Mesenchymal stem cell (in vitro differentiated cells and primary cell): ENCODE measurements around the gene ASIC2.
A peak's percentile ranks its signal among the peaks of the same experiment; 100 is the strongest.

Experiments used
- DNase-seq: peaks from one replicate; pipeline ENCODE4 v3.0.0-alpha.2; 2013
- H2AFZ ChIP-seq: one replicate; pipeline ENCODE4 v1.6.1; 2013; ENCODE audit warnings: low read depth, mild to moderate bottlenecking, control low read depth, inconsistent platforms, low read length, moderate library complexity
- H2AK5ac ChIP-seq: 2 replicates; pipeline ENCODE4 v1.6.1; 2013; ENCODE audit warnings: low read length, moderate library complexity, mild to moderate bottlenecking, inconsistent platforms; ENCODE audit not compliant: severe bottlenecking
- H2BK120ac ChIP-seq: one replicate; pipeline ENCODE4 v1.6.1; 2013; ENCODE audit warnings: low read depth, mild to moderate bottlenecking, inconsistent platforms, low read length, moderate library complexity
- H2BK12ac ChIP-seq, 2 experiments: one replicate each; pipeline ENCODE4 v1.6.1; 2013; ENCODE audit warnings: inconsistent platforms in 2 of 2, low read length in 2 of 2, mild to moderate bottlenecking in 2 of 2, moderate library complexity in 2 of 2, control low read depth in 1 of 2
- H2BK15ac ChIP-seq: one replicate; pipeline ENCODE4 v1.6.1; 2013; ENCODE audit warnings: mild to moderate bottlenecking, low read depth, inconsistent platforms; ENCODE audit not compliant: poor library complexity, severe bottlenecking
- H2BK5ac ChIP-seq: 2 replicates; pipeline ENCODE4 v1.6.1; 2013; ENCODE audit warnings: low read depth, mild to moderate bottlenecking, low read length, control low read depth, inconsistent platforms; ENCODE audit not compliant: poor library complexity, severe bottlenecking
- H3K14ac ChIP-seq, 2 experiments: one replicate each; pipeline ENCODE4 v1.6.1; 2013; ENCODE audit warnings: inconsistent platforms in 2 of 2, low read length in 2 of 2, control low read depth in 1 of 2, mild to moderate bottlenecking in 1 of 2, moderate library complexity in 1 of 2
- H3K18ac ChIP-seq, 2 experiments: one replicate each; pipeline ENCODE4 v1.6.1; 2013; ENCODE audit warnings: inconsistent platforms in 2 of 2, low read length in 2 of 2, control low read depth in 1 of 2, low read depth in 1 of 2, mild to moderate bottlenecking in 1 of 2
- H3K23ac ChIP-seq, 2 experiments: one replicate each; pipeline ENCODE4 v1.6.1; 2013; ENCODE audit warnings: inconsistent platforms in 2 of 2, low read length in 2 of 2, mild to moderate bottlenecking in 2 of 2, moderate library complexity in 2 of 2, control low read depth in 1 of 2
- H3K27ac ChIP-seq: 2 replicates; pipeline ENCODE4 v1.5.1; 2013; ENCODE audit warnings: mild to moderate bottlenecking, moderate library complexity, low read length, control low read depth, inconsistent platforms; ENCODE audit not compliant: poor library complexity, severe bottlenecking
- H3K27me3 ChIP-seq, 2 experiments: 2 replicates each; pipeline versions ENCODE4 v1.6.1 to v1.7.0; 2013; ENCODE audit warnings: low read length in 2 of 2, mild to moderate bottlenecking in 2 of 2, moderate library complexity in 2 of 2, control low read depth in 1 of 2, inconsistent platforms in 1 of 2; ENCODE audit not compliant: control insufficient read depth in 1 of 2, insufficient read depth in 1 of 2
- H3K36me3 ChIP-seq, 2 experiments: 2 replicates each; pipeline versions ENCODE4 v1.6.1 to v1.7.0; 2013; ENCODE audit warnings: low read length in 2 of 2, control low read depth in 1 of 2, inconsistent platforms in 1 of 2, low read depth in 1 of 2, mild to moderate bottlenecking in 1 of 2; ENCODE audit not compliant: insufficient read depth in 2 of 2, control insufficient read depth in 1 of 2
- H3K4ac ChIP-seq, 2 experiments: one replicate each; pipeline ENCODE4 v1.6.1; 2013; ENCODE audit warnings: inconsistent platforms in 2 of 2, low read length in 2 of 2, mild to moderate bottlenecking in 2 of 2, moderate library complexity in 2 of 2, control low read depth in 1 of 2, low read depth in 1 of 2
- H3K4me1 ChIP-seq: 2 replicates; pipeline ENCODE4 v1.6.1; 2013; ENCODE audit warnings: low read depth, low read length, control low read depth; ENCODE audit not compliant: control insufficient read depth, insufficient read depth
- H3K4me2 ChIP-seq: 2 replicates; pipeline ENCODE4 v1.6.1; 2013; ENCODE audit warnings: low read length, mild to moderate bottlenecking, inconsistent platforms; ENCODE audit not compliant: poor library complexity, severe bottlenecking
- H3K4me3 ChIP-seq, 2 experiments: 2 replicates each; pipeline versions ENCODE4 v1.5.1 to v1.7.0; 2013; ENCODE audit warnings: low read length in 2 of 2, mild to moderate bottlenecking in 2 of 2, control low read depth in 1 of 2, low read depth in 1 of 2; ENCODE audit not compliant: insufficient read depth in 1 of 2
- H3K79me1 ChIP-seq: replicated peaks from 2 replicates; pipeline ENCODE4 v1.6.1; 2013; ENCODE audit warnings: mild to moderate bottlenecking, control low read depth, low read length, inconsistent platforms; ENCODE audit not compliant: poor library complexity, severe bottlenecking
- H3K9ac ChIP-seq: 2 replicates; pipeline ENCODE4 v1.7.0; 2013; ENCODE audit warnings: mild to moderate bottlenecking, low read length, moderate library complexity
- H3K9me3 ChIP-seq: 2 replicates; pipeline ENCODE4 v1.7.0; 2013; ENCODE audit warnings: mild to moderate bottlenecking, low read length; ENCODE audit not compliant: control insufficient read depth
- H4K8ac ChIP-seq: one replicate; pipeline ENCODE4 v1.6.1; 2013; ENCODE audit warnings: inconsistent platforms, mild to moderate bottlenecking, low read length, moderate library complexity
- H4K91ac ChIP-seq: one replicate; pipeline ENCODE4 v1.6.1; 2013; ENCODE audit warnings: mild to moderate bottlenecking, low read length, inconsistent platforms
- WGBS: methylation state at CpG from one replicate; pipeline ENCODE4 v1.1.7; 2013; ENCODE audit warnings: mixed read lengths; 5-methylcytosine and 5-hydroxymethylcytosine counted together

The ASIC2 gene

DNA sequence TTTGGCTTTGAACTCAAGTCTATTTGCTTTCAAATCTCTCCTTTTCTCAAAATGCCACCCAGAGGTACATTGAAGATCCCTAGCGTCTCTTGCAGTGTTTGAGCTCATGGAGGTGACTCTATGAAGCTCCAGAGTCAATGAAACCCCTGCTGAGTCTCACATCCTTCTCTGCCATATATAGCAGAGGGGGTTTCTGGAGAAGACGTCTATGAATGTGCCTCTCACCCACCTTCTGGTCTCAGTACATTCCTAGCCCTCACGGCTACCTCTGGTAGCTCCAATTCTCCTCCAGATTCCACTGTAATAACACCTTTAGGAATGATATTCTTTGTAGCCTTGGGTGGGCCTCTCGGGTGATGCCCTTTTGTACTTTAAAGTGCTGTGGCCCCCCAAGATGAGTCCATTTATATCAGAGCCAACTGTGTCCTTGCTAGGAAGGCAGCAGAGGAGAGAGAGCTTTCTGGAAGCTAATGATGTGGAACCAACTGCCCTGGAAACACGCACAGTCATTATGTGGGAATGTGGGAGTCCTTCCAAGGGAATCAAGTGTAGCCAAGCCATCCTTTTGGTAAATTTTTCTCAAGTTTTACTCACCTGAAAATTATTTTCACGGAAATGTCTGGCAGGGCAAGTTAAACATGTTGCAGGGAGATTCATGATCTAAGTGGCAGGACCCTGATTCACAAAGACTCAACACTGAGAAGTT, 123.4 kb downstream of the ASIC2 start:
- H3K36me3 ChIP-seq = no peaks in the 10 kb centered on the region
- no peak overlapping the region for H4K91ac ChIP-seq
- no peak overlapping the region for H3K4me3 ChIP-seq
- WGBS = 84% methylated on average over 2 of the region's 6 CpGs
- no peaks in the 10 kb centered on the region for H3K79me1 ChIP-seq
- H2BK12ac ChIP-seq = no peak overlapping the region
- H3K4me2 ChIP-seq = peak overlapping the region; percentile 14
- no peak overlapping the region for H3K23ac ChIP-seq
- no peak overlapping the region for H3K14ac ChIP-seq
- H4K8ac ChIP-seq = no peak overlapping the region
- DNase-seq = no peak
- peaks cover 0 to 61% of the 10 kb centered on the region in 2 experiments for H3K27me3 ChIP-seq
- H3K9ac ChIP-seq = no peak overlapping the region
- no peak overlapping the region for H3K18ac ChIP-seq
- peak overlapping the region; percentile 86 for H3K27ac ChIP-seq
- no peak overlapping the region for H3K4ac ChIP-seq
- H2AK5ac ChIP-seq = no peak overlapping the region
- H2BK5ac ChIP-seq = no peak overlapping the region
- no peaks in the 10 kb centered on the region for H3K9me3 ChIP-seq
- no peak overlapping the region for H2AFZ ChIP-seq
- no peak overlapping the region for H2BK120ac ChIP-seq
- H3K4me1 ChIP-seq = peaks cover 6% of the 10 kb centered on the region
- no peak overlapping the region for H2BK15ac ChIP-seq

DNA sequence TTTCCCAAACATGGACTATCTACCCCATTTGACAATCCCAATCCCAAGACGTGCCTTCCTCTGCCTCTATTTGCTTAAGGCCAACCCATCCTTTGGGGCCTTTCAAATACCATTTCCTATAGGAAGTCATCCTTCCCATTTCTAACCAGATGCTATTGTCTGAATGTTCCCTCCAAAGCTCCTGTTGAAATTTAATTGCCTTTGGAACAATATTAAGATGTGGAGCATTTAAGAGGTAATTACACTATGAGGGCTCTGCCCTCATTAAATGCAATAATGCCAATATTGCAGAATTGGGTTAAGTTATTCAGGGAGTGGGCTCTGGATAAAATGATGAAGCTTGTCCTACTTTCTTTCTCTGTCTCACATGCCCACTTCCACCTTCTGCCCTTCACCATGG, 125.4 kb downstream of the ASIC2 start:
- H2BK15ac ChIP-seq = no peak overlapping the region
- no peak overlapping the region for H2BK120ac ChIP-seq
- H2AFZ ChIP-seq = no peak overlapping the region
- 76% methylated on average over 1 of the region's 1 CpG for WGBS
- H3K9me3 ChIP-seq = no peaks in the 10 kb centered on the region
- no peak overlapping the region for H3K23ac ChIP-seq
- H3K4me2 ChIP-seq = no peak overlapping the region
- H2AK5ac ChIP-seq = no peak overlapping the region
- peaks cover 12% of the 10 kb centered on the region for H3K4me1 ChIP-seq
- no peak overlapping the region for H2BK5ac ChIP-seq
- no peak overlapping the region for H3K4ac ChIP-seq
- peaks cover 0 to 56% of the 10 kb centered on the region in 2 experiments for H3K27me3 ChIP-seq
- no peak overlapping the region for H3K18ac ChIP-seq
- no peak overlapping the region for H3K14ac ChIP-seq
- no peak overlapping the region for H4K8ac ChIP-seq
- no peaks in the 10 kb centered on the region for H3K79me1 ChIP-seq
- no peak overlapping the region for H3K27ac ChIP-seq
- H3K4me3 ChIP-seq = no peak overlapping the region
- no peaks in the 10 kb centered on the region for H3K36me3 ChIP-seq
- no peak overlapping the region for H3K9ac ChIP-seq
- DNase-seq = no peak
- H4K91ac ChIP-seq = no peak overlapping the region
- no peak overlapping the region for H2BK12ac ChIP-seq

DNA sequence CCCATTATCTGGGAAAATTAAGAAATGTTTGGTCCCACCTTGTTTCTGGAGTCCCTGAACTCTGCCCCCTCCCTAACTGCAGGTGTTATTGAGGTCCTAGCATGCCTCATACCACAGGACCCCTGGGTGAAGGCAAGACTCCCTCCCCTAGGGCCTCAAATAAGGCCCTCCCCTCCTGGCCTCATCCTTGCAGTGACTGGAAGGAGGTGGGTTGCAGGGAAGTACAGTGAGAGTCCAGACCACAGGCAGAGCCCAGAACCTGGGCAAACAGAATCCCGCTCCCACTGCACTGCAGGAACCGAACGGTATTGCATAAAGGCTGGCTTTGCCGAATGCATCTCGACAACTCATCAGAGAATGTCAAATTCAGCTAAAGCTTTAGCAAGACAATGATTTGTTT, 126.6 kb downstream of the ASIC2 start:
- H3K18ac ChIP-seq = no peak overlapping the region
- H2BK15ac ChIP-seq = no peak overlapping the region
- H3K14ac ChIP-seq = no peak overlapping the region
- H3K9me3 ChIP-seq = no peaks in the 10 kb centered on the region
- no peak overlapping the region for H2AFZ ChIP-seq
- no peak overlapping the region for H3K9ac ChIP-seq
- no peak for DNase-seq
- H3K79me1 ChIP-seq = no peaks in the 10 kb centered on the region
- H2BK120ac ChIP-seq = no peak overlapping the region
- H4K91ac ChIP-seq = no peak overlapping the region
- no peak overlapping the region for H4K8ac ChIP-seq
- no peak overlapping the region for H3K4me2 ChIP-seq
- no peak overlapping the region for H2AK5ac ChIP-seq
- H2BK5ac ChIP-seq = no peak overlapping the region
- no peak overlapping the region for H3K27ac ChIP-seq
- H3K36me3 ChIP-seq = no peaks in the 10 kb centered on the region
- H3K23ac ChIP-seq = no peak overlapping the region
- H3K4ac ChIP-seq = no peak overlapping the region
- no peak overlapping the region for H2BK12ac ChIP-seq
- WGBS = 93% methylated on average over 5 of the region's 5 CpGs
- H3K4me1 ChIP-seq = peaks cover 12% of the 10 kb centered on the region
- no peak overlapping the region for H3K4me3 ChIP-seq
- H3K27me3 ChIP-seq = peaks cover 0 to 62% of the 10 kb centered on the region in 2 experiments

DNA sequence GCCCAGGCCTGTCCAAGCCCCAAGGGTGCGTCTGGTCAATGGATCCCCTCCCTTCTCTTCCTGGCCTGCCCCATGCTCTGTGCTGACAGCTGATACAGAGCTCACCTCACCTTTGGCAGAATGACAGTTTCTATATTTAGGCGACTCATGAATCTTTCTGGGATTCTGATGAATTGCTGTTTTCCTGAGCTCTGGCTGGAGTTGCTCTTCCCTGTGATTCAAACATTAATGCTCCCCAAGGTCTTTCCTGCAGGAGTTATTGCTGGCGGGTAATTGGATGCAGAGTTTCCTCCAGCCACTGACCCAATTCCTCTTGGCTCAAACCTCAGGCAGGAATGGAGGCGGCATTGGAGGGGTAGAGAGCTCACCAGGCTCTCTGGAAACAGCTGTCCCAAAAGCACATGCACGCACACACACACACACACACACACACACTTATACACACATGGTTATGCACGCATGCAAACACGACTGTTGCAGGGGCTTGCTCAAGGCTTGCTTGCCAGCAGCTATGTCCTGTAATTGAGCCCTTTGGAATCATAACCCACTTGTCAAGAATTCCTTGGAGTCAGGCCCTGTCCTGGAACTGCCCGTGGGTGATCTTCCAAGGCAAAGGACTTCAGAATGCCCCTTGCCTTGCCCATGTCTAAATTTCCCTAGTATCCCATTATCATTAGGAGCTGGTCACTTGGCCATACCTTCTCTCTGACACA, 128.8 kb downstream of the ASIC2 start:
- H3K4me3 ChIP-seq = no peak overlapping the region
- H3K79me1 ChIP-seq = no peaks in the 10 kb centered on the region

More for the DNA sequence above, 128.8 kb downstream of the ASIC2 start:
- Histone ChIP-seq H4K8ac (no peak overlapping the region), H2AK5ac (no peak overlapping the region), H2AFZ (no peak overlapping the region), H2BK15ac (no peak overlapping the region), H3K14ac (no peak overlapping the region), H2BK12ac (no peak overlapping the region), H3K23ac (no peak overlapping the region), H3K4me1 (peaks cover 10% of the 10 kb centered on the region), H4K91ac (no peak overlapping the region), H3K9ac (no peak overlapping the region), H3K18ac (no peak overlapping the region), H3K4me2 (no peak overlapping the region), H2BK5ac (no peak overlapping the region), H3K36me3 (no peaks in the 10 kb centered on the region), H3K27ac (no peak overlapping the region), H3K4ac (no peak overlapping the region), H3K27me3 (peaks cover 0 to 78% of the 10 kb centered on the region in 2 experiments), H3K9me3 (no peaks in the 10 kb centered on the region), H2BK120ac (no peak overlapping the region)
- WGBS = 84% methylated on average over 8 of the region's 8 CpGs
- DNase-seq = no peak
